CMK (cell line): Measurements from ENCODE around the gene SPATA24.
"Not testable (repeated sequence)": the region's sequence is repeated elsewhere in the genome, so short reads cannot be mapped to it uniquely, and the experiment has no call there.

Experiments
- DNase-seq: peaks from one replicate; pipeline ENCODE4 v3.0.0-alpha.2; 2010; ENCODE audit warnings: low read depth

The SPATA24 gene

DNA sequence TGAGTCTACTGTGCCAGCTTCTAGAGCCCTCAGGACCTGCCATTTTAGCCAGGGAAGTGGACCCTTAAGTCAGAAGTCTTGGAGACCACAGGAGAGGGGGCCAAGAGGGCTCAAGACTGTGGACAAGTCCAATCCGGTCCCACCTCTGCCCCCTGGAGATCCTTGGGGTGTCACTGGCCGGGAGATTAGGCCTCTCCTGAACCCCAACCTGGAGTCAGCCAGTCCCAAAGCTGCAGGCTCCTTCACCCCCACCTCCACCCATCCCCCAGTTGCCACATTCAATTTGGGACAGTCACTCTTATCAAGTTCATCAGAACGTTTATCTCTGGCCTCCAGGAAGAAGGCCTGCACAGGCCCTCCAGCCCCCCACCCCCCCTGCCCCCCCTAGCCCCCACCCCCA is 21.1 kb downstream of the SPATA24 start:
- DNase-seq: no peak

DNA sequence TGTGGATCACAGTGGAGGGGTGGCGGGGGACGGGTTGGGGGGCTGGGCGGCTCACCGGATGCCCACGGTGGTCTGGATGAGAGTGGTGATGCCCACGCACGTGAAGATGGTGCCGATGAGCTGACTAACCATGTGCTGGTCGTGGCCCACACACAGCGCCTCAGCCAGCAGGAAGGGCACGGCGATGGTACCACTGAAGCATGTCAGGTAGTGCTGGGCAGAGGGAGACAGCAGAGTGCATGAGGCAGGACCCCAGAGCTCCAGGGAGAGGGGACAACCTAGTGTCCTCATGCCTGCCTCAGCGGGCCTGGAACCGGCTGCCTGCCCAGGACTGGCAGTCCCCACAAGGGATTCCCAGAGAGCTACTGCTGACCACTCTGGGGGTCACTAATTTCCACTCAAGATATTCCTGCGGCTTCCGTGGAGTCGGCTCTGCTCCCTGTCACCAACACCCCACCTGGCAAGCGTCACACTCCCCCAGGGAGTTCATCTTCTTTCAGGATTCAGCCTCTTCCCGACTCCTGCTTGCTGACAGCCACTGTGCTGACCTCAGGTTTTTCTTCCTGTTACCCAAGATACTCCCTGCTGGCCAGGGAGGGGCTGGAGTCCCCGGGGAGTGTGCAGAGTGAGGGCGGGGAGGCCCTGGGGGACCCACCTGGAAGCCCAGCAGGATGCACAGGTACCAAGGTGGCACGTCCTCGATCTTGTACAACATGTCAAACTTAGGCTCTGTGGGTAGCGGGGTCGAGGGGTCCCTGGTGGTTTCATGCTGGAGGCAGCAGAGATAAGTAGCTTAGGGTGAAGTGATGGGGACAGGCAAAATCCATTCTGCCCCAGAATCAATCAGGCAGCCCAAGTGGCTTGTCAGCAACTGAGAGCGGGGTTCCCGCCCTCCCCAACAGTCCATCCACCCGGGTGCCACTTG is 21.8 kb downstream of the SPATA24 start:
- DNase-seq: no peak

DNA sequence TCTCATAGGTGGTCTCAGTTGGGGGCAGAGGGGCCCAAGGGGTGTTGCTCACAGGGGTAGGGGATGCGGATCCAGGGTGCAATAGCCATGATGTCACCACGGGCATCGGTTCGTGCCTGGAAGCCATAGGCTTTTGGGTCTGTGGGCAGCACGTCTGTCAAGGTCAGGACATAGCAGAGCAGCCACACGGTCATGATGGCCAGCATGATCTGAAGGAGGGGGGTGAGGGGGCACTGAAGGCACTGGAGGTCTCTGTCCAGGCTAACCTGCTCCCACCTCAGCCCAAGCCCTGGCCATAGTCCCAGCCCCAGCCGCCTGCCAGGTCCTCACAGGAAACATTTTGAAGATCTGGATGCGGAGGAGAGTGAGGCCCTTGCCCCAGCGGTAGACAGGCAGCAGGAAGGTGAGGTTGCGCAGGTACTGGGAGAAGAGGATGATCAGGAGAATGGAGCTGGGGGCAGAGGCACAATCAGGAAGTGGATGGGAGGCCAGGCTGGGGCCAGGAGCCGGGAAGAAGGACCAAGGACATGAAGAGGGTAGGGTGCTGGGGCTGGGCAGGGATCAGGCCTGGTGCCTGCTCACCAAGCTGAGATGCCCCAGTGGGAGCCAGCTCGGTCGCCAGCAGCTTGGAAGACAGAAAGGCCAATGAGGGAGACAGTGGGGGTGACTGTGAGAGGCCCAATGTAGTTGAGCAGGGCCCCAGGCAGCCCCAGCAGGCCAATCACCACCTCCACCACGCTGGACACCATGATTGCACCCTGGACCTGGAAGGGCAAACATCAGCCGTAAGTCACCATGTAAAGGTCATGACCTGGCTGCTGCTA is 24.1 kb downstream of the SPATA24 start:
- no peak for DNase-seq

DNA sequence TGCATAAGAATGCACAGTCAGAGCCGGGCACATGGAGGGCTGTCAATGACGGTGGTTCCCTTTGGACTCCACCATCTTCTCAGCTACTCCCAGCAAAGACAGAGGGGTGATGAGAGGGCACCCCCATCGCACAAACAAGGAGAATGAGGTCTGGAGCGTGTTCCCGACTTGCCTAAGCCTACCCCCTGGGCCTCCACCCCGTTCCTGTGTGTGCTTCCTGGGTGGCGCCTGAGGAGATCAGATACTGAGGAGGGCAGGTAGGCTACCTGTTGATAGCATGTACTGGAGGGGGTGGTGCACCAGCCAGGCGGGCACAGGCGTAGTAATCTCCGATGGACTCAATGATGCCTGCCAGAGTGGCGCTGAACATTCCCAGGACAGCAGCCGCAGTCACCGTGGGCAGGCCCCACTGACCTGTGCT is 24.9 kb downstream of the SPATA24 start:
- no peak for DNase-seq

DNA sequence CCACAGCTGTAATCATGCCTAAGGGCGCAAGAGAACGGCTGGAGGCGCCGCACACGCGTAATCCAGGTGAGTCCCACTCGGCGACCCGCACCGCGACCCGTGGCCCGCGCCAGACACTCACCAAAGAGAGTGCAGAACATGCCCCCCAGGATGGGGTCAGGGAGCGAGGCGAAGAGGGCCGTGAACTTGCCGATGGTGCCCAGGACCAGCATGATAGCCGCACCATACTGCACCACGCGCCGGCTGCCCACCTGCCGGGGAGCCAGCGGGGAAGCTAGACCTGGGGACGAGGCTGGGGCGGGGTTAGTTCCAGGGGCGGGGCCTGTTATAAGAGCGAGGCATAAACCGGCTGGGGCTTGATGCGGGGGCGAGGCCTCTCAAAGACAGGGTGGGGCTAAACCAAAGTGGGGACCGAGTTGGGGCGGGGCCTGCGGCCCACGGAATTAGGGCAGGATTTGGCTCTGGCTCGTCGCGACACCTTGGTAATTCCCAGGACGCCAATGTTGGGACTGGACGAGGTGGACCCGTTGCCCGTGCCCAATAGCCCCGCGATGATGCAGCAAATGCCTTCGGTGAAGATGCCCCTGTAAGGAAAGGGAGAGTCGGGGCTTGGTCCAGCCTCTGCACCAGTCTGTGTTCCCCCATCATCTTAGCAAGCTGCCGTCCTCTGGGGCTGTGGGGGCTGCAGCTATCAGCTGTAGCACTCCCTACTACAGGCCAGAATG is 25.6 kb downstream of the SPATA24 start:
- no peak for DNase-seq

DNA sequence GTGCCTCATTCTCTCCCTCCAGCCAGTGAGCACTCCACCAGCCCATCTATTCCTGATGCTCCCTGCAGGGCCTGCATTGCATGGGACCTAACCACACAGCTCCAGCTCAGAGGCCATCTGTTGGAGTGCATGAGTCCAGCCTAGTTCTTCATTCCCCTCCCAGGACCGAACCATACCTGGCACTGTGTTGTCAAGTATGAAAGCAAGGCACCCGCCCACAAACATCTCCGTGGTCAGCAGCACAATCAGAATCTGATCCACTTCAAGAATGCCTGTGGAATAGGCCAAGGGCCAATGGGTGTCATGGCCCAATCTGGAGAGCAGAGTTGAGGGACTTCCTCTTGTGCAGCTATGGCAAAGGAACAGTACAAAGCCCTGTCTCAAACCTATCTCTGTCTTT is 26.7 kb downstream of the SPATA24 start:
- DNase-seq: no peak

DNA sequence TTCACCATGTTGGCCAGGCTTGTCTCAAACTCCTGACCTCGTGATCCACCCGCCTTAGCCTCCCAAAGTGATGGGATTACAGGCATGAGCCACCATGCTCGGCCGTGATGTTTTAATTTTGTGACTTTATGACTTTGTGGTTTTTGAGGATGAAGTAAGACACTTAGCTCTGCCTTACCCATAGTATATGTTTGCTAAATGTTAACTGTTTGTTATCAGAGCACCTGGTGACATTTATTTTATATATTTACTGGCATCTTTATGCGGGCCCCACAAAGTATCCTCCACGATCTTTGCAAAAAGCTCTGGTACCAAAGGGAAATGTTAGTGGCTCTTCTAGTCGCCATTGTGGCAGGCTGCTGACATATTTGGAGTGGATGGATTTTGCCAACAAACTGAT is 27.5 kb downstream of the SPATA24 start:
- no peak for DNase-seq

DNA sequence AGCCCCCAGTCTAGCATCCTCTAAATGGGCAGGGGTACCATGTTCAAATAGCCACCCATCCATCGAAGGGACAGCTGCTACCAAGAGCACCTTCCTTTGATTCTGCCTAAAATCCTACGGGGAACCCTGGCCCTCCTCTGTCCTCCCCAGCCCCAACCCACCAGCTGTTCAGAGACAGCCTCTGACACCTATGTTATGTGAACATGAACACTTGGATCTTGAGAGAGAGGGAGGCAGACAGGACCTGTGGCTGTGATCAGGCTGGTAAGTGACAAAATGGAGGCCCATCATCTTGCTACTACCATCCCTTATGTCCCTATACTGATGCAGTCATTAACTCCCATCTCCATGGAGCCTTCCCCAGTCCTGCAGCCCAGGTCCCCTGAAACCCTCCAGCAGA is 29.0 kb downstream of the SPATA24 start:
- DNase-seq: no peak

DNA sequence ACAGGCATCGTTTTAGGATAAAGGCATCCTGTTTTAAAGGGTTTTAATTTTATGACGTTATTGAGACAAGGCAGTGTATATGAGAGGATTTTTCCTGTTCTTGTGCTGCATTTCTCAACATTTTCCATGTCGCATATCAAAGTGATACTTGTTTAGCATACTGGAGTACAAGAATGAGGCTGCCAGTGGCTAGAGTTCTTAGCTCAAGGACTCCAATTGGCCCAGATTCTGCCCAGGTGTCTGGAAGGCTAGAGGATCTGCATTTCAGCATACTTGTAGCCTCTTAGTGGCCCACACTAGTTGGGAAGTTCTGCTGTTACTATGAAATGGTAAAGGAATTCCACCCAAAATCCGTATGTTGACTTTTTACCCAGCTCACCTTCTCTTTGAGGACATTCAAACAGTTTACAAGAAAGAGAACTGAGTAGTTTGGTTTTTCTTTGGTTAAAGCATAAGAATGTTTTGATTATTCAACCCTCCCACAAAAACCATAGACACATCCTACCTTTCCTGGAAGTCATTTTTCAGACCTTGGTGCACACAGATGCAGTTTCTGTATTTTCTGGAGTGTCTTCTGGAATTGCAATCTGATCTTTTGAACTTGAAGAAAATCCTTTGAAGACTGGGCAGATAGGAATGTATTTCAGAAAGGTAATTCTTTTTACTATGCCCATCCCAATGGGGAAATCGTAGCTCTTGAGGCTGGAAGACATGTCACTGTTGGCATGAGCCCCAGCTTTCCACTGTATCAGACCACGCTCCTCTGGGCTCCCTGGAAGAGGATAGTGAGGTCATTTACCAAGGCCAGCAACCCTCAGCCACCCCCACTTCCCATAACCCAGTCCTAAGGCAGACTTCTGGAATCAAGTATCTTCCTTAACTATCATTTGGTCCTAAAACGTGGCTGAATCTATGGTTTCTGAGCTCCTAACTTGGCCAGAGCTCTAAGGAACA is 32.1 kb downstream of the SPATA24 start:
- DNase-seq: no peak

DNA sequence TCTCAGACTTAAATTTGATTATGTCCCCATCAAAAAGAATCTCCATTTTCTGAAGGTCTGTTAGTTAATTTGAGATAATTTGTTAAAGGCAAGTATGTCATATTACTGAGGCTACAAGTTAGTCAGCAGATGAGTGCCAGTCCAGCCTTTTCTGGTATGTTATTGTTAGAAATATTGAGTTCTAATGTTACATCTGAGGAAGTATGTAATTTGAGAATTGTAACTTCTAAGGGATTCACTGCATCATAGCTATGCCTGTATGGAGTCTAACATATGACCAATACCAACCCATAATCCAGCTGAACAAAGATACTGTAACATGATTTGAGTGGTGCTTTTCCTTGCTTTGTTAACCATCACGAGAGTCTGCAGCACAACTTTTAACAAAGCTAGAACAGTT is 34.7 kb downstream of the SPATA24 start:
- no peak for DNase-seq

DNA sequence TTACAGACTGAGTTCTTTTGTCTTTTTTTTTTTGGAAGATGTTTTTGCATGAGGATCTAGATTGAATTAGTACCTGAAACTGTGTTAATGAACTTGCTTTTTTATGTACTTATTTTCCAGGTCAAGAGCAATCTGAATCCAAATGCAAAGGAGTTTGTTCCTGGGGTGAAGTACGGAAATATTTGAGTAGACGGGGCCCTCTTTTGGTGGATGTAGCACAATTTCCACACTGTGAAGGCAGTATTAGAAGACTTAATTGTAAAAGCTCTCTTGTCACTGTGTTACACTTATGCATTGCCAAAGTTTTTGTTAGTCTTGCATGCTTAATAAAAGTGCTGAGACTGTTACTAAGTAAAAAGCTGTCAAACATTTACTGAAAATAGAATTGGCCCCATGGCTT is 35.3 kb downstream of the SPATA24 start:
- no peak for DNase-seq

DNA sequence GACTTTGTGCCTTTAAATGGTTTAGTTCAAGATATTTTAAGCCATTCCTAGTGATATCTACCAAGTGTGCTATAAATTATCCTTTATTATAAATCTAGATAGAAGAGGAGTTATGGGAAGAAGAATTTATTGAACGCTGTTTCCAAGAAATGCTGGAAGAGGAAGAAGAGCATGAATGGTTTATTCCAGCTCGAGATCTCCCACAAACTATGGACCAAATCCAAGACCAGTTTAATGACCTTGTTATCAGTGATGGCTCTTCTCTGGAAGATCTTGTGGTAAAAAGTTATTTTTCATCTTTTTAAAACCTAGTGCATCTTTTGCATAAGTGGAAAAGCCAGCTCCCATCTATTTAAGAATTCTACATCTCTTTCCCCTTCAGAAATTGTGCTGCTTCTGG is 39.4 kb downstream of the SPATA24 start:
- no peak for DNase-seq

DNA sequence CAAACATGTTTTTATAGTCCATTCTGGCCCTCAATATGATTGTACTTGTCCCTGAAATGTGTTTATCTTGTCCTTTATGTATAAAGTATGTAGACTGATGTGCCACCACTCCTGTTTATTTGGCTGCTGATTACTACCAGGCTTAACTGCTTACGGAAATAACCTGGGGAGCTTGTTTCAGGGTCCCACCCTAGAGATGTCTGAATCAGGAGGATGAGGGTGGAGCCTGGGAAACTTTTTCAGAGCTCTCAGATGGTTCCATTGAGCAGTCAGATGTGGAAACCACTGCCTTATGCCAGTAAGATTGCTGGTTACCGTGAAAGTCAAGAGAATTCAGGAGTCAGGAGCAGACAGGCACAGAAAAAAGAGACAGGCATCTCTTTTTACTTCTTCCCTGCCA is 40.0 kb downstream of the SPATA24 start:
- no peak for DNase-seq

DNA sequence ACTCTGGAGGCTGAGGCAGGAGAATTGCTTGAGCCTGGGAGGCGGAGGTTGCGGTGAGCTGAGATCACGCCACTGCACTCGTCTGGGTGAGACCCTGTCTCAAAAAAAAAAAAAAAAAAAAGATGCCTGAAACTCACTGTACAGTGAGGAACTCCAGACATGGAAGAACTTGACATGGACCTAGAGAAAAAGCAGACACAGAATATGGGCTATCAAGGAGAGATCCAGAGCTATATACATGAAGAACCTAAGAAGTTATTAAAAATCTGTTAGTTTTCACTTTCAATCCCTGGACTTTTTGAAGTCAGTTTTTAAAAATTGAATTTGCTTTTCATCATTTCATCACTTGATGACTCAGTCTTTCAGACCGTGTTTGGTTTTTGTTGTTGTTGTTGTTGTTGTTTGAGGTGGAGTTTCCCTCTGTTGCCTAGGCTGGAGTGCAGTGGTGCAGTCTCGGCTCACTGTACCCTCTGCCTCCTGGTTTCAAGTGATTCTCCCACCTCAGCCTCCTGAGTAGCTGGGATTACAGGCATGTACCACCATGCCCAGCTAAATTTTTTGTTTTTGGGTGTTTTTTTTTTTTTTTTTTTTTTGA is 42.0 kb downstream of the SPATA24 start:
- no peak for DNase-seq

DNA sequence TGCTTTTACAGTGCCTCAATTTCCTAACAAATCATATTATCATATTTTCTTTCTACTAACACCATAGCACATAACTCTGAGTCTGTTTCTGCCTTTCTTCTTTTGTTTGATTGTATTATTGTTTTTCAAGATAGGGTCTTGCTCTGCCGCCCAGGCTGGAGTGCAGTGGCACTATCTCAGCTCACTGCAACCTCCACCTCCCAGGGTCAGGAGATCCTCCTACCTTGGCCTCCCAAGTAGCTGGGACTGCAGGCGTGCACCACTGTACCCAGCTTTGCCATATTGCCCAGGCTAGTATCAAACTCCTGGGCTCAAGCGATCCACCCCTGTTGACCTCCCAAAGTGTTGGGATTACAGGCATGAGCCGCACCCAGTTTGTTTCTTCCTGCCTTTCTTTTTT is 43.5 kb downstream of the SPATA24 start:
- DNase-seq: no peak

DNA sequence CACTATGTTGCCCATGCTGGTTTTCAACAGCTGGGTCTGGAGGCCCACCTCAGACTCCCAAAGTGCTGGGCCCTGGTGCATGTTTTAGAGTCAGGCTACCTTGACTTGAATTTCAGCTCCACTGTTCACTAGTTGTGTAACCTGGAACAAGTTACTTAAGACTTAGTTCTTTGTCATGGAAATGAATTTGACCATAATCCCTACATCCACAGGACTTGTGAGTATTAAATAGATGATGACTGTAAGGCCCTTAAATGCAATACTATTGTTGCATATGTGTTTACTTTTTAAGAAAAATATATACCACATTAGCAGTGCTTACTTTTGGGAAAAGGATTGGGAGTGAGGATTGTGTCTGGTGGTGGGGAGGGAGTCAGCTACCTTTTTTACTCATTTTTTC is 45.8 kb downstream of the SPATA24 start:
- DNase-seq: no peak

DNA sequence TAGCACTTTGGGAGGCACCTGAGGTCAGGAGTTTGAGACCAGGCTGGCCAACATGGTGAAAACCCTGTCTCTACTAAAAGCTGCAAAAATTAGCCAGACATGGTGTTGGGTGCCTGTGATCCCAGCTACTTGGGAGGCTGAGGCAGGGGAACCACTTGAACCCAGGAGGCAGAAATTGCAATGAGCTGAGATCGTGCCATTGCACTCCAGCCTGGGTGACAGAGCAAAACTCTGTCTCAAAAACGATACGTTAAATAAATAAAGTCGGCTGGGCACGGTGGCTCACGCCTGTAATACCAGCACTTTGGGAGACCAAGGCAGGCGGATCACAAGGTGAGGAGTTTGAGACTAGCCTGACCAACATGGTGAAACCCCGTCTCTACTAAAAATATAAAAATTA is 48.0 kb downstream of the SPATA24 start:
- not testable (repeated sequence) for DNase-seq

DNA sequence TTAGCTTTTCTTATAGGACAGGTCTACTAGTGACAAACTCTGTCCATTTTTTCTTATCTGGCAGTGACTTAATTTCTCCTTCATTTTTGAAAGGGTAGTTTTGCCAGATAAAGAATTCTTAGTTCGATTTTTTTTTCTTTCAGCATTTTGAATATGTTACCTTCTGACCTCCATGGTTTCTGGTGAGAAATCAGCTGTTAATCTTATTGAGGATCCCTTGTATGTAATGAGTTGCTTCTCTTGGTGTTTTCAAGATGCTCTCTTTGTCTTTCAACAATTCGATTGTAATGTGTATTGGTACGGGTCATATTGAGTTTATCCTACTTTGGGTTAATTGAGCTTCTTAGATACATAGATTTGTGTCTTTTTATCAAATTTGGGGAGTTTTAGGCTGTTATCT is 49.7 kb downstream of the SPATA24 start:
- DNase-seq: no peak

DNA sequence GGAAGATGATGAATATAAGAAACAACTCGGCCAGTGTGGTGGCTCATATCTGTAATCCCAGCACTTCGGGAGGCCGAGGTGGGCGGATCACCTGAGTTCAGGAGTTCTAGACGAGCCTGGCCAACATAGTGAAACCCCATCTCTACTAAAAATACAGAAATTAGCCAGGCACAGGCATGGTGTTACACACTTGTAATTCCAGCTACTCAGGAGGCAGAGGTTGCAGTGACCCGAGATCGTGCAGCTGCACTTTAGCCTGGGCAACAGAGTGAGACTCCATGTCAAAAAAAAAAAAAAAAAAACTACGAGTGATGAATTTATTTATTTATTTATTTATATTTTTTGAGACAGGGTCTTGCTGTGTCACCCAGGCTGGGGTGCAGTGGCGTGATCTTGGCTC is 56.0 kb downstream of the SPATA24 start:
- DNase-seq: not testable (repeated sequence)
